Neural cell (in vitro differentiated cells): ENCODE measurements around the gene DLG2.

Experiments
- CTCF ChIP-seq: fragments of 450-650 bp; IDR thresholded peaks from 2 replicates; pipeline ENCODE4 v1.5.1; 2014; ENCODE audit warnings: antibody characterized with exemption, mild to moderate bottlenecking, moderate library complexity; ENCODE audit not compliant: poor library complexity, severe bottlenecking
- POLR2AphosphoS5 ChIP-seq: IDR thresholded peaks from 2 replicates; pipeline ENCODE4 v1.6.1; 2012
- RAD21 ChIP-seq: fragments of 450-650 bp; conservative IDR thresholded peaks from 2 replicates; pipeline ENCODE4 v1.6.1; 2014; ENCODE audit warnings: antibody characterized with exemption, mild to moderate bottlenecking, moderate library complexity

GRCh38 chr11:84130646-84131427 lies 1496.3 kb downstream of the DLG2 start:
- TF ChIP-seq CTCF (no peak), POLR2AphosphoS5 (no peak), RAD21 (no peak)
